Measurements from ENCODE around the gene SH3BGRL3.
"Not testable (repeated sequence)": the region's sequence is repeated elsewhere in the genome, so short reads cannot be mapped to it uniquely, and the experiment has no call there.

The SH3BGRL3 gene

DNA sequence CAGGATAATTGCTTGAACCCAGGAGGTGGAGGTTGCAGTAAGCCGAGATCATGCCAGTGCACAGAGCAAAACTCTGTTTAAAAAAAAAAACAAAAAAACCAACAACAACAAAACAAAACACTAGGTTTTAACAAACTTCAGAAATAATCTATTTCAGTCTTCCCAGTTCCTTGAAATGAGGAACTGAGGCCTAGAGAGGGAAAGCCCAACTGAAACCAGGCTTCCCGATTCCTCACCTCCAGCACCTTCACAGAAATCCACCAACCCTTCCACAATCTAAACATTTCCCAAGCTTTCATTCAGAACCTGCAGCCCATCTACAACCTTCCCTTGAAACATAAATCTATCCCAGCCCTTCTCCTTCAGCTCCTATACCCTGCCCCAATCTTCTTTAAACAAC is 37.3 kb downstream of the SH3BGRL3 start:
- DNase-seq (ENCODE audit: low read depth), result no peak

DNA sequence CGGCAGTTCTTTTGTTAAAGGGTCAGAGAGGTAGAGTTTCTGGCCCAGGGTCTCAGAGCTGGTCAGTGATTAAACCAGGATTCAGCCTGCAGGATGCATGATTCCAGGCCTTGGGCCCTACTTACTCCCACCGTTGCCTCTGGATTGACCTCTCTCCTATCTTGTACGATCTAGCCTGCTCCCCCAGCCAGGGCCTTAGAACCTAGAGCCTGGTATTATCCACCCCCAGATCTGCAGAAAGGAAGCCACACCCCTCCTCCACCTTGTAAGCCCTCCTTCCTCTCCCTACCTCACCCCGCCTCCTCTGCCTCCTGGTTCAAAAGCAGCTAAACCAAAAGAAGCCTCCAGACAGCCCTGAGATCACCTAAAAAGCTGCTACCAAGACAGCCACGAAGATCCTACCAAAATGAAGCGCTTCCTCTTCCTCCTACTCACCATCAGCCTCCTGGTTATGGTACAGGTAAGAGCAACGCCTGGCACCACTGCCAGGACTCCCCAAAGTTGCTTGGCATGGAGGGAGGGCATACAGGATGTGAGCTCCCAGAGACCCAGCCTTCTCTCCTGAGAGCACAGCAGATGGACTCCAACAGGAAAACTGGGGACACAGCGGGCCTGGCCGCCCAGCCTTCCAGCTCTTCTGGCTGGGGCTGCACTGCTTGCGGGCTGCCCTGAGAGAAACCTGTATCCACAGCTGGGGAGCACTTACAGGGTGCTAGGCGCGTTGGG is 37.9 kb downstream of the SH3BGRL3 start, which contains the start of gene CD52:
Gene CD52, plus strand, starts transcription at position 347 of the 726 bp plus-strand sequence. Its CDS starts 60 bp downstream, at position 407.
- peak; percentile 54 for DNase-seq (ENCODE audit: low read depth)

DNA sequence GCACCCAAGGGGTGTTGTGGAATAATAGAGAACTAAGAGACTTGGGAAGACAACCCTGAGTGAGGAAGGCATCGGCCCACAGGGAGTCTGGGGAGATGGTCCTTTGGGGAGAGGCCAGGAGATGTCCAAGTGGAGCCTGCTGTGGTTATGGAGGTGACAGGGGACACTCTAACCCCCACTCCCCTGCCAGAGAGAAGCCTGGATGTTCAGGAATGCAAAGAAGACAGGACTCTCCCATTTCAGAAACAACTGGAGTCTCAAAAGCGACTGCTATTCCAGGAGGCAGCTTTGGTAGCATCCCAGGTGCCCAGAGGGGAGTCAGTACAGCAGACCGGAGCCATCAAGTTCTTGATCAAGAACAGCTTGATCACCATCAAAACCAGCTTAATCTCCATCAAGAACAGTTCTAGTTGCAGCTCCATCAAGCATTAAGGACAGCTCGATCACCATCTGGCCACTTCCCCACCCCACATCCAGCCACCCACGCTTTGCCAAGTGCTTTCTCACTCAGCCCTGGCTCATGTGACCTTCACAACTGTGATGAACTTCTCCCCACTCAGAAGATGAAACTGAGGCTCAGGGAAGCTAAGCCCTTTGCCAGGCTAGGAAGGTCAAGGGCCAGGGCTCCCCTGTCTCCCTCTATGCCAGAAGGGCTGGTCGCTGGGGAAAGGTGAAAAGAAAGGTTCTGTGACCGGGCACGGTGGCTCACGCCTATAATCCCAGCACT is 38.6 kb downstream of the SH3BGRL3 start:
- DNase-seq (ENCODE audit: low read depth), result no peak

DNA sequence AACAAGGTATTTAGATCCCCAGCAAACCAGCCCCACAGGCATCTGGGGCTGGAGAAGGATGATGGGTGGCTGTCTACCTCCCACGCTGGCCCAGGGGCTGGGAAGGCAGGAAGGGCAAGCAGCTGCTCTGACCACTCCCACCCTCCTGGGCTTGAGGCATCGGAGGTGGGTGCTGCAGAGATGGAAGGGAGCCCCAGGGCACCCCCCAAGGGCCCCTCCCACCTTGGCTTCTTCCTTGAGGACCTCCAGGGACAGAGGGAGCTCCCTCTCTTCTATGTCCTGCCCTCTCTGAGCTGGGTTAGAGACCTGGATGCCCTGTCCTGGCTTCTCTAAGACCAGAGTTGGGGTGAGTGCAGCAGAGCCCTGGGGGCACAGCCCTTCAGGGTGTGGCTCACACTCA is 41.0 kb downstream of the SH3BGRL3 start:
- DNase-seq (ENCODE audit: low read depth), result no peak

DNA sequence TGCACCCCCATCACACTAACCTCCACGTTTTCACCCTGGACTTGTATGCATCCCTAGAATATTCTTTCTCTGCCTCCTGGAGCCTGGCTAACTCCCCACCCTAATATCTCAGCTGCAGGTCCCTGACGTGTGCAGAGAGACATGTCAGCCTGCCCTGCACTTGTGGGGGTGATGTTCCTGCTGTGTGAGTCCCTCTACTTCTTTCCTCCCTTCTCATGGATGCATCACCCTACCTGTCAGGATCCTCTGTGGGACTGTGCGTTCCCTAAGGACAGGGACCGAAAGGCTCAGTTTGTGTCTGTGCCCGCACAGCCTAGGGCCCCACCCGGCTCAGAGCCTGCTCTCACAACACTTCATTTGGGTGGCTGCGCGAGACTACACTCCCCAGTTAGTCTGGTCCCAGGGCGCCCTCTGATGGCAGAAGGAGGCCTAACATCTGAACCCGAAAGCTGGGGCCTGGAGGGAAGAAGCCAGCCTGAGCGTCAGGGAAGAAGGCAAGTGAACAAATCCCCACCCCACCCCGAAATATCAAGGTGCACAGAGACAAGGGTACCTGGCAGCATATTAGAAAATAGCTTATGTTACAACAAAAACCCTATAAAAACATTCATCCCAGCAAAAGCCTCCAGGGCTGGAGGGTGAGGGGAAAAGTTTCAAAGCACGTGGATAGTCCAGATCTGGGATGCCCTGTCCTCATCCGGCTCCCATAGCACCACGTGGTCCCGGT is 41.6 kb downstream of the SH3BGRL3 start:
- peak; percentile 95 for DNase-seq (ENCODE audit: low read depth)

DNA sequence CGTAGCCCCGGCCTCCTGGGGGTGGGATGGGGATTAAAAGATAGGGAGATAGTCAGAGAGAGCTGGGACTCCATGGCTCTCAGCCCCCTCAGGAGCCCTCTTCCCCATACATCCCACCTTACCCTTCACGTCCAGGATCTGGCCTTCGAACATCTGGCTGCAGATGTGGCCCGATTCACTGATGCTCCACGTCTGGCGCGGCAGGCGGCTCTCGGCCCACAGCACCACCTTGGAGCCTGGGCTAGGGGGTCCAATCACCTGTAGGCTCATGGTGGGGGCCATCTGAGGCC is 42.1 kb downstream of the SH3BGRL3 start:
- DNase-seq (ENCODE audit: low read depth), result no peak

DNA sequence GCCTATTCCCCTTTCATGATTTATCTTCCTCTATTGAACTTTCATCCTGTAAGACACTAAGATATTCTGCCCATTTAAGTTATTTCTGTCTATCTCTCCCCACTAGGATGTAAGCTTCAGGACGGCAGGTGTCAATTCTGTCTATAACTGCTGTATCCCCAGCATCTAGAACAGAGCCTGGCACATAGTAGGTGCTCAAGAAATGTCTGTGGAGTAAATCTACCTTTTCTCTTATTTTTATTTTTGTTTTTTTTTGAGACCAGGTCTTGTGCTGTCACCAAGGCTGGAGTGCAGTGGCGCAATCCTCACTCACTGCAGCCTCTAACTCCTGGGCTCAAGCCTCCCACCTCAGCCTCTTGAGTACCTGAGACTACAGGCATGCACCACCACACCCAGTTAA is 43.5 kb downstream of the SH3BGRL3 start:
- no peak for DNase-seq (ENCODE audit: low read depth)

DNA sequence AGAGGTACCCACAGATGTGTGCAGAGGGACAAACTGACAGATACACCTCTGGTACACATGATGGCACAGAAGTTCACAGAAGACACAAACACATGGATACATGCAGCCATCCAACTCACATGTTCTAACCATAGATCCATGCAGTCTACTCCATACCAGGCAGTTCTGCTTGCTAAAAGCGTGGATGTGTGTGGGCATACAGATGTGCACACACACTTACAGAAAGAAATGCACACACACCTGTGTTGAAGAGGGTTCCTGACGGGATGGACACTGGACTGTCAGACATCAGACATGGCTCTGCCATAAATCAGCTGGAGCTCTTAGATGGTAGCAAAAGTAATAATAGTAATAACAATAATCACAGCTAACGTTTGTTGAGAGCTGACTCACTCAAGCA is 44.7 kb downstream of the SH3BGRL3 start:
- DNase-seq (ENCODE audit: low read depth), result no peak

DNA sequence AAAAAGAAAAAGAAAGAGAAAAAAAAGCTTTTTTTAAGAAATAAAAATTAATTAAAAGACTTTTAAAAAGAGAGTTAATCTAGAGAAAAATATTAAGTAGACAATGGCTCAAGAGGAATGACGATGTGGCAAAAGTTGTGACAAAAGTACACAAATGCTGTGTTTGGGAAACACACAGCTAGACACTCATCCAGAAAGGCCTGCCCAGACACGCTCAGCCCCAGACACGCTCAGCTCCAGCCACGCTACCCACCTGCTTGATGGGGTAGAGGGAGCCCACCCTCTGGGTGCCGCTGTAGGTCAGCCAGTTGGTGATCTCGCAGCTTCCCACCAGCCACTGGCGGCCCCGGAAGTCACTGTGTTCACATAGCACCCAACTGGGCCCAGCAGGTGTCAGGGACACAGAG is 48.1 kb downstream of the SH3BGRL3 start:
- no peak for DNase-seq (ENCODE audit: low read depth)

DNA sequence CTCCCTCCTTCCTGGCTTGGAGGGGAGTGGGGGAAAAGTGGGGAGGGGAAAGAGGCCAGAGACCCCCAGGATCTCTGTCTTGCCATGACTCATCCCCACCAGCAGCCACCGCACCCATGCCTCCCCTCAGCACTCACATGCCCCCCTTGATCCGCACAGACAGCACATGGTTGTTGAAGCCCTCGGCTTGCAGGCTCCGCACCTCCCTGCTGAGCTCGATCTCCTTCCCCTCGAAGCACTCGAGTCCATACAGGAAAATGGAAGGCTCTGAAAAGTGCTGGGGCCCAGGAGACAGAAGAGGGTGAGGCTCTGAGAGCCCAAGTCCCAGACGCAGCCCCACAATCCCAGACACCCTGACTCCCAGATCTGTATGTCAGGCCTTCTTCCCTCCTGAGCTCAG is 48.7 kb downstream of the SH3BGRL3 start:
- no peak for DNase-seq (ENCODE audit: low read depth)

DNA sequence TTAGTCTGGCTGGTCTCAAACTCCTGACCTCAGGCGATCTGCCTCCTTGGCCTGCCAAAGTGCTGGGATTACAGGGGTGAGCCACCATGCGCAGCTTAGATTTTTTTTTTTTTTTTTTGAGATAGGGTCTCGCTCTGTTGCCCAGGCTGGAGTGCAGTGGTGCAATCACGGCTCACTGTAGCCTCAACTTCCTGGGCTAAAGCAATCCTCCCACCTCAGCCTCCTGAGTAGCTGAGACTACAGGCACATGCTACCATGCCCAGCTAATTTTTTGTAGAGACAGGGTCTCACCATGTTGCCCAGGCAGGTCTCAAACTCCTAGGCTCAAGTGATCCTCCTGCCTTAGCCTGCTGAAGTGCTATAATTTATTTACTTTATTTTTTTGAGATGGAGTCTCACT is 49.5 kb downstream of the SH3BGRL3 start:
- DNase-seq (ENCODE audit: low read depth), result not testable (repeated sequence)

DNA sequence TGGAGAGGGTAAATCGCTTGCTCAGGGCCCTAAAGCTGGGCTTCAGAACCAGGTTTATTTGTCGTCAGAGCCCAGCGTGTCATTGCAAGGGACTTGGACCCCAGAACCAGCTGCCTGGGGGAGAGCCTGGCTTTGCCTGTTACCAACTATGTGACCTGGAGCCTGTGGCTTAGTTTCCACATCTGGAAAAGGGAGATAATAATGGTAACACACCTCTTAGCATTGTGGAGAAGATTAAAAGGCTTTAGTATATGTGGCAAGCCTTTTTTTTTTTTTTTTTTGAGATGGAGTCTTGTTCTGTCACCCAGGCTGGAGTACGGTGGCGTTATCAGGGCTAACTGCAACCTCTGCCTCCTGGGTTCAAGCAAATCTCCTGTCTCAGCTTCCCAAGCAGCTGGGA is 50.4 kb downstream of the SH3BGRL3 start:
- DNase-seq (ENCODE audit: low read depth), result no peak
